Measurements from ENCODE around the gene MRPL37.
"Not testable (repeated sequence)": the region's sequence is repeated elsewhere in the genome, so short reads cannot be mapped to it uniquely, and the experiment has no call there.

Gene MRPL37

DNA sequence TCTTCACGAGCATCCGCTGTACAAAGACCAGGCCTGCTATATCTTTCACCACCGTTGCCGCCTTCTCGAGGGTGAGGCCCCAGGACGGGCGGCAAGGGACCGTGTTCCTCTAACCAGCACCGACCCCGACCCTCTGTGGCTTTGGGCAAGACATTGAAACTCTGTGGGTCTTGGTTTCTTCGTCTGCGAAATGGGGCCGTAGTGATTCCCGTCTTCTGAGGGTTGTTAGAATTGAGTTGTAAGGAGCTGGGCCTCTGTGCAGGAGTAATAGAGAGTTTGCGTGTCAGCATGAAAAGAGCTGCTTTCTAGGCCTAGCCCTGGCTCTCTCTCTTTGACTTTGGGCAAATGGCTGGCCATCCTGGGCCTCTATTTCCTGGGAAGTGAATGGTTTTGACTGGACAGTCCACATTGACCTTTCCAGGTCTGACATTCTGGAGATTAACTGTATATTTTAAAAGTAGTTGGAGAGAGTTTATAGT, 591 bp downstream of the MRPL37 start:
- peaks cover 6% of the 10 kb centered on the region; the same call in 1 of the 2 replicates for H3K4me1 ChIP-seq (ENCODE audit: insufficient read depth, low read length)
- peak overlapping the region; percentile 5 for H3K27ac ChIP-seq (ENCODE audit: low read length)
- H3K9ac ChIP-seq (ENCODE audit: low read depth, low read length) = peak overlapping the region; percentile 87
- peaks cover 26% of the 10 kb centered on the region for H3K36me3 ChIP-seq (ENCODE audit: insufficient read depth, low read depth, low read length)
- H3K9me3 ChIP-seq (ENCODE audit: insufficient read depth, low read depth, low read length) = no peaks in the 10 kb centered on the region
- H3K4me3 ChIP-seq (ENCODE audit: low read length) = peak overlapping the region; percentile 95
- H3K27me3 ChIP-seq (ENCODE audit: insufficient read depth, low read length) = no peaks in the 10 kb centered on the region

DNA sequence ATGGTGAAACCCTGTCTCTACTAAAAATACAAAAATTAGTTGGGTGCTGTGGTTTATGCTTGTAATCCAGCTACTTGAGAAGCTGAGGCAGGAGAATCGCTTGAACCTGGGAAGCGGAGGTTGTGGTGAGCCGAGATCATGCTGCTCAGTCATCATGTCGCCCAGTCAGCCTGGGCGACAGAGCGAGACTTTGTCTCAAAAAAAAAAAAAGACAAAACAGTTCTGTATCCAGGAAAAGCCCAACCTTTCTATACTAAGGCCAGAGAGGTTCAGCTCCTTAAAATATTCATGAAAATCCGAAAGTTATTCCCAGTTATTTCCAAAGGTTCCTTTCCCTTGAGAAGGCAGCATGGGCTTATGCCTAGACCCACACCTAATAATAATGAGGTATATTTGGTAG, 4.2 kb downstream of the MRPL37 start:
- Histone ChIP-seq H3K27me3 (ENCODE audit: insufficient read depth, low read length) (no peaks in the 10 kb centered on the region), H3K27ac (ENCODE audit: low read length) (no peak overlapping the region), H3K9ac (ENCODE audit: low read depth, low read length) (no peak overlapping the region), H3K4me3 (ENCODE audit: low read length) (no peak overlapping the region), H3K36me3 (ENCODE audit: insufficient read depth, low read depth, low read length) (peaks cover 57% of the 10 kb centered on the region), H3K4me1 (ENCODE audit: insufficient read depth, low read length) (peaks cover 6% of the 10 kb centered on the region; the same call in 1 of the 2 replicates), H3K9me3 (ENCODE audit: insufficient read depth, low read depth, low read length) (no peaks in the 10 kb centered on the region)

DNA sequence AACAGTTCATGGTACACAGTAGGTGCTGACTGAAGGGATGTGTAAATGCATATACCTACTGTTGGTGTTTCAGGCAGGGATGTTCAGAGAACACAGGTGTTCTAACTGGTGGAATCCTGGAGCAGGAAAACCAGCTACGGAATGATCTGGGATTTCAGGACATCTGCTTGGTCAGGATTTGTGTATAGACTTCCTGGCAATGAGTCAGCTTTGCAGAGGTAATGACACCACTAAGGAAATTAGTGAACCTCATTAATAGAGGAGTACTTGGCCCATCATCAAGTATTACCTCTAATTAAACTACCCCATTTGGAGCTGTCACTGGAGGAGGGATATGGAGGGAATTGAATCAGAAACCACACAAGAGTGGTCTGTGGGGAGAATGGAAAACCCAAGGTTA, 7.3 kb downstream of the MRPL37 start:
- Histone ChIP-seq H3K4me1 (ENCODE audit: insufficient read depth, low read length) (no peaks in the 10 kb centered on the region), H3K27me3 (ENCODE audit: insufficient read depth, low read length) (no peaks in the 10 kb centered on the region), H3K27ac (ENCODE audit: low read length) (no peak overlapping the region), H3K36me3 (ENCODE audit: insufficient read depth, low read depth, low read length) (peaks cover 82% of the 10 kb centered on the region), H3K9me3 (ENCODE audit: insufficient read depth, low read depth, low read length) (no peaks in the 10 kb centered on the region), H3K9ac (ENCODE audit: low read depth, low read length) (no peak overlapping the region), H3K4me3 (ENCODE audit: low read length) (no peak overlapping the region)

DNA sequence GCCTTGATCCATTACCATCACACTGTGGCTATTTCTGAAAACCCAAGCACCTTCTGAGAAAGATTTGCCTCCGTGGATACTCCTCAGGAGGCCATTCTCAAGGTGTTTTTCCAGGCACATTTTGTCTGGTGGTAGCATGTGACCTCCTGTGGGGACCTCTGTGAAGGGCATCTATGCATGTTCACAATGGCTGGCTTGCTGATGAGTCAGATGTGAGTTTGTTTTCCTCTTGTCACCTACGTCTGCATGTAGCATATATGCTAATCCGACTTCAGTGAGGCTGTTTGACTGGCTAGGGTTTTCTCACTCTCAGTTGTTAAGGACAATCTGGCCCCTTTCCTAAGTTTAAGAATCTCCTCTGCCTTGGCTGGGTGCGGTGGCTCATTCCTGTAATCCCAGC, 7.9 kb downstream of the MRPL37 start:
- H3K36me3 ChIP-seq (ENCODE audit: insufficient read depth, low read depth, low read length) = peaks cover 82% of the 10 kb centered on the region
- H3K9me3 ChIP-seq (ENCODE audit: insufficient read depth, low read depth, low read length); H3K27ac ChIP-seq (ENCODE audit: low read length); H3K9ac ChIP-seq (ENCODE audit: low read depth, low read length); H3K27me3 ChIP-seq (ENCODE audit: insufficient read depth, low read length); H3K4me1 ChIP-seq (ENCODE audit: insufficient read depth, low read length); H3K4me3 ChIP-seq (ENCODE audit: low read length): not testable (repeated sequence)

DNA sequence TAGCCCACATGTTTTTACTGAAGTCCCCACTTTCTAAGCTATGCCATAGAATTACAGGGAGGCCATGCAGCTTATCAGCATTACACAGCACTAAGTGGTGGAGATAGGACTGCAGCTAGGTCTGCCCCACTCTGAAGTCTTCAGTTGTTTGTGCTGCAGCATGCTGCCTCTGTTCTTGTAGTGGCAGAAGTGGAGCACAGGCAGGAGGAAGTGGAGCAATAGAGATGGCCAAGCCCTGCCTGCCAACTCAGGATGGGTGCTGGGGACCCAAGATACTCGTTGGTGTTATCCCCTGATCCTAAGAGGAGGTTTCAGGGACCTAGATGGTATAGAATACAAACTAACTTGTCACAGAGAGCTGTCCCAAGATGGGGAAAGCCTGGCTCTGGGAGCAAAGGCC, 12.9 kb downstream of the MRPL37 start:
- no peak overlapping the region for H3K9ac ChIP-seq (ENCODE audit: low read depth, low read length)
- H3K27me3 ChIP-seq (ENCODE audit: insufficient read depth, low read length) = no peaks in the 10 kb centered on the region

DNA sequence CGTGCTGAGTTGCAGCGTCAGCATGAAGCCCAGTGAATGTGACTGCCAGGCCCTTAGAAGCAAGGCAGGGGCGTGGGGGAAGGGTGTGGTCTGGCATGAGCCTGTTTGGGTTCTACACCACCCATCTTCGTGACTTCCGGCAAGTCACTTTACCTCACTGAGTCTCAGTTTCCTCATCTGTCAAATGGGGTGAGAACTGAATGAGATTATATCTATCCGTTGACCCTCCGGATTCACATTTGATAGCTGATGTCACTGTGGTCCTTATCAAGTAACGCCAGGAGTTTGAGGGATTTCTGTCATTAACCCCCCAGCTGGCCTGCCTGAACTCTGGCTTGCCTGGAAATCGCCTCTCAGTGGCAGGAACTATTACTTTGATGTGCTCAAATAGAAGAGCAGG, 15.6 kb downstream of the MRPL37 start:
- Histone ChIP-seq H3K9ac (ENCODE audit: low read depth, low read length) (no peak overlapping the region), H3K36me3 (ENCODE audit: insufficient read depth, low read depth, low read length) (peaks cover 97% of the 10 kb centered on the region), H3K9me3 (ENCODE audit: insufficient read depth, low read depth, low read length) (no peaks in the 10 kb centered on the region), H3K4me3 (ENCODE audit: low read length) (no peak overlapping the region), H3K27me3 (ENCODE audit: insufficient read depth, low read length) (no peaks in the 10 kb centered on the region), H3K27ac (ENCODE audit: low read length) (no peak overlapping the region), H3K4me1 (ENCODE audit: insufficient read depth, low read length) (no peaks in the 10 kb centered on the region)

More for the DNA sequence above, 12.9 kb downstream of the MRPL37 start:
- no peaks in the 10 kb centered on the region for H3K4me1 ChIP-seq (ENCODE audit: insufficient read depth, low read length)
- H3K4me3 ChIP-seq (ENCODE audit: low read length) = no peak overlapping the region
- H3K9me3 ChIP-seq (ENCODE audit: insufficient read depth, low read depth, low read length) = no peaks in the 10 kb centered on the region
- H3K27ac ChIP-seq (ENCODE audit: low read length) = no peak overlapping the region
- peaks cover 95% of the 10 kb centered on the region for H3K36me3 ChIP-seq (ENCODE audit: insufficient read depth, low read depth, low read length)

DNA sequence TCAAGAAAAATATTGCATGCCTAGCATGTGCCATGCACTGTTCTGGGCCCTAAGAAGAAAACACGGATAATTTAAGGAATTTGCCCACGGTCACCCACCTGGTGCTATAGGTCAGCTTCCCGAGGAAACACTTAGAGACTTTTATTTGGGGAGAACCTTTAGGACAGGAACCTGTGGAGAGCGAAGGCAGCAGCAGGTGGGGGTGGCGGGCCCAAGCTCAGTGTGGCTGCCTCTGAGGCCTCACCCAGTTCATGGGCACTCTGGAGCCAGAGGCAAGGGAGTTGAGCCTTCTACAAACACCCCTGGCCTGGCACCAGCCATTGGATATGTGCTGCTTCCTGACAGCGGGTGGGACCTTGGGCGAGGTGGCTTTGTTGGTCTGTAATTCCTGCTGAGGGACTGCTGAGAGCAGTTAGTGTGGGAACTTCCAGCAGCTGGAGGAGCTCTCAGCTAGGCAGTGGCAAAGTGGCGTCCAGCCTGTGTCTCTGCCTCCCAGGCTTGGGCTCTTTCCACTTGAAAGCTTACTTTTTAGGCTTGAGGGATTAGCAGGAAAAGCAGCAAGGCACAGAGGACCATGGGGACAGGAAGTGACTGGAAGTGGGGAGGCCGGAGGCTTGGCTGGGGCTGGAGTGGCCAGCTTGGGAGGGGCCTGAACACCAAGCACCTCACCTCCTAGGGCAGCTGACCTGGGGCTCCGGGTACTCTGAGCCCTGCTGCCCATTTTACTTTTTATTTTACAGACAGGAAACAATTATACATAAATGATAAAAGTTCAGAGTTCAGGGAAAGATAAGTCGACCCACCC, 19.1 kb downstream of the MRPL37 start:
- peaks cover 61% of the 10 kb centered on the region for H3K36me3 ChIP-seq (ENCODE audit: insufficient read depth, low read depth, low read length)
- 0 out of 2 replicates have a peak, but pooled peaks cover 4% of the 10 kb centered on the region for H3K4me1 ChIP-seq (ENCODE audit: insufficient read depth, low read length)
- no peak overlapping the region for H3K9ac ChIP-seq (ENCODE audit: low read depth, low read length)
- H3K9me3 ChIP-seq (ENCODE audit: insufficient read depth, low read depth, low read length) = no peaks in the 10 kb centered on the region
- no peak overlapping the region for H3K4me3 ChIP-seq (ENCODE audit: low read length)
- no peak overlapping the region for H3K27ac ChIP-seq (ENCODE audit: low read length)
- no peaks in the 10 kb centered on the region for H3K27me3 ChIP-seq (ENCODE audit: insufficient read depth, low read length)

DNA sequence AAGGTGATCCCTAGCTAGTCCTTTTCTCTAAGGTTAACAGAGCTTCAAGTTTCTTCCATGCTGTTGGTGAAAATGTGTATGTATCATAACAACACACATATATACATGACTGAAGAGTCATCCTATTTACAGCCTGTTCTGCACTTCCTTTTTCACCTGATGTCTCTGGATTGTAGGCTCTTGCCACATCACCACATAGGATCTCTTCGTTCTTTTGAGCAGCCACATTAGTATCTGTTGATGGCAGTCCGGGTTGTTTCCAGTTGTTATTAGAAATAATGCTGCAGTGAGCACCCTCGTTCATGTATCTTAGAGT, 19.7 kb downstream of the MRPL37 start:
- no peak overlapping the region for H3K4me3 ChIP-seq (ENCODE audit: low read length)
- H3K27me3 ChIP-seq (ENCODE audit: insufficient read depth, low read length) = no peaks in the 10 kb centered on the region
- H3K4me1 ChIP-seq (ENCODE audit: insufficient read depth, low read length) = 0 out of 2 replicates have a peak, but pooled peaks cover 4% of the 10 kb centered on the region
- H3K9ac ChIP-seq (ENCODE audit: low read depth, low read length) = no peak overlapping the region
- H3K27ac ChIP-seq (ENCODE audit: low read length) = no peak overlapping the region
- no peaks in the 10 kb centered on the region for H3K9me3 ChIP-seq (ENCODE audit: insufficient read depth, low read depth, low read length)
- peaks cover 56% of the 10 kb centered on the region for H3K36me3 ChIP-seq (ENCODE audit: insufficient read depth, low read depth, low read length)

DNA sequence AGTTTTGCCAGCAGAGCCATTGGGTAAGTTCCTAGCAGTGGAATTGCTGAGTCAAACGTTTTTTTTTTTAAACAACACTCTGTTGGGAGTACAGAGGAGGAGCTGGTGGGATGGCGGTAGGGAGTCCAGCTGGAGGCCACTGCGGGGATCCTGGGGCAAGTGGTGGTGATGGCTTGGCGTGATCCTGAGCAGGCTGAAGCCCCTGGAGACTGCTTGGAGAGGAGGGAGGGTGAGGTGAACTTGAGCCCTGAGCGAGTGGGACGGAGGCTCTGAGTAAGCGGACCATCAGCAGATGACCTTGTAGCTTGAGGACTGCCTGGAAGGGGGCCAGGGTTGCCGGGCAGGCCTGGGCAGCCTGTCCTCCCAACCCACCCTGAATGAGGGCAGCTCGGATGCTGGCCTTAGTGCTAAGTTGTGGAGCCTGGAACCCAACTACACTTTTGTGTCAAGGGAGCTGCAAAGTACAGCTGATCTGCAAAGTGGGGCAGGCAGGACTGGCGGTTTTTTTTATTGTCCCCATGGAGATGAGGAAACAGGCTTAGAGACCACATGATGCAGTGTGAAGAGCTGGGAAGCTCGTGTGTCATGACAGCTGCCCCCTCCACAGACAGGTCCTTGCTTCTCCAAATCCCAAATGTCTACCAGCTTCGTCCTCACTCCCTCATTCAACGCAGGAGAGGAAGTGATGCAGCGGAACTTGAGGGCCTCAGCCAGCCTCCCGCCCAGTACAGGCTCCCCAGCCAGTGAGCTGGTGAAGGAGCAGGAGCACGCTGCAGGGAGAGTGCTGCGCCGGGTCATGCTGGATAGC, 20.2 kb downstream of the MRPL37 start:
- no peak overlapping the region for H3K27ac ChIP-seq (ENCODE audit: low read length)
- 0 out of 2 replicates have a peak, but pooled peaks cover 4% of the 10 kb centered on the region for H3K4me1 ChIP-seq (ENCODE audit: insufficient read depth, low read length)
- H3K9ac ChIP-seq (ENCODE audit: low read depth, low read length) = no peak overlapping the region
- no peak overlapping the region for H3K4me3 ChIP-seq (ENCODE audit: low read length)
- no peaks in the 10 kb centered on the region for H3K9me3 ChIP-seq (ENCODE audit: insufficient read depth, low read depth, low read length)
- no peaks in the 10 kb centered on the region for H3K27me3 ChIP-seq (ENCODE audit: insufficient read depth, low read length)
- H3K36me3 ChIP-seq (ENCODE audit: insufficient read depth, low read depth, low read length) = peaks cover 51% of the 10 kb centered on the region

DNA sequence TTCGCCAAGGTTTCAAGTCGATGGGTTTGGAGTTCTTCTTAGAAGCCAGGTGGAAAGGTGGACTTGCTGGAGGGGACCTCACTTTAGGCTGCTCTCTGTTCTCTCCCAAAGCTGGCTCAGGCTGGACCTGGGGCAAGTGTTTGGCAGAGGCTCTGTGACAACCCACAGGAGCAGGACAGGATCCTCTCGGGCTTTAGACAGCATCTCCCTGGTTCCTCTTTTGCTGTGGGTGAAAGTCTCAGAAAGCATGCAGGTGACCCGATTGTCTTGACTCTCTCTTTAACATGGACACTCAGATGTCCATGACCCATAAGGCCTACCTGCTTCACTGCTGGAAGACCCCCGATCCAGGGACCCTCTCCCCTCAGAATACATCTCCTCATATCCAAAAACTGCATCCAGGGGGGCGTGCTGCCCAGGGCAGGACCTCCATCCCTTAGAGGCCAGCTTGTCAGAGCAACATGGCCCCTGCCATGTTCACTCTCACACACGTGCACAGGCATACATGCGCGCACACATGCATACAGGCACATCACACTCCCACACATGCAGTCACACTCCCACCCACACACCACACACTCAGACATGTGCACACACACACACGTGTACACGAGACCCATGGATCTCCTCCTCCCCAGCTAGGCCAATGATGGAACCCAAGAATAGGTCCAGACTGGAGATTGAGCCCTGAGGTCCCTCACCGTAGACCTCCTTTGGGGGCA, 21.3 kb downstream of the MRPL37 start:
- no peak overlapping the region for H3K4me3 ChIP-seq (ENCODE audit: low read length)
- no peak overlapping the region for H3K27ac ChIP-seq (ENCODE audit: low read length)
- H3K4me1 ChIP-seq (ENCODE audit: insufficient read depth, low read length) = 0 out of 2 replicates have a peak, but pooled peaks cover 4% of the 10 kb centered on the region
- H3K9me3 ChIP-seq (ENCODE audit: insufficient read depth, low read depth, low read length) = no peaks in the 10 kb centered on the region
- no peaks in the 10 kb centered on the region for H3K27me3 ChIP-seq (ENCODE audit: insufficient read depth, low read length)
- H3K36me3 ChIP-seq (ENCODE audit: insufficient read depth, low read depth, low read length) = peaks cover 46% of the 10 kb centered on the region
- no peak overlapping the region for H3K9ac ChIP-seq (ENCODE audit: low read depth, low read length)

DNA sequence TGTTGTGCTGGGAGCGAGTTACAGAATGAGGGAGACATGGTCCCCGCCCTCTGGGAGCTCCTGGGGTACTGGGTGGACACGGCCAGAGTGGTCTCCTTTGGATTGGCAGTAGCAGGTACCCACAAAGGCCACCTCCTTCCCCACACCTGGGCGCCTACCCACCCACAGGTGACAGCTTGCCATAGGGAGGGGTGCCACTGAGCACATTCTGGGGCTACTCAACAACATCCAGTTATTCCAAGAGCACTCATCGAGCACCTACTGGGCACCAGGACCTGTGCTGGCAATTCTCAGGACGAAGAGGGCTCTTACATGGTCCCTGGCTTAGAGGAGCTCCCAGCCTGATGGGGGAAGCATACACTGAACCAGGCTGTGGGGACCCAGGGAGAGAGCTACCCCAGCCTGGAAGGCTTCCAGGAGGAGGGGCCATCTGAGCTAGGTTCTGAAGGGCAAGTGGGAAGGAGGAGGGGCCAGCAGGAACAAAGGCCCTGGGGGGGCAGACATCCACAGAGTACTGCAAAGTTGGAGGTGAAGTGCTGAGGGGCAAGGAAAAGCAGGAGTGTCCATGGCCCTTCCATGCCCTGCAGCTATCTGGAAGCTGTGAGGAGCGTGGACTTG, 22.0 kb downstream of the MRPL37 start:
- no peak overlapping the region for H3K27ac ChIP-seq (ENCODE audit: low read length)
- H3K9ac ChIP-seq (ENCODE audit: low read depth, low read length) = no peak overlapping the region
- H3K27me3 ChIP-seq (ENCODE audit: insufficient read depth, low read length) = no peaks in the 10 kb centered on the region
- no peak overlapping the region for H3K4me3 ChIP-seq (ENCODE audit: low read length)
- peaks cover 42% of the 10 kb centered on the region for H3K36me3 ChIP-seq (ENCODE audit: insufficient read depth, low read depth, low read length)
- 0 out of 2 replicates have a peak, but pooled peaks cover 4% of the 10 kb centered on the region for H3K4me1 ChIP-seq (ENCODE audit: insufficient read depth, low read length)
- no peaks in the 10 kb centered on the region for H3K9me3 ChIP-seq (ENCODE audit: insufficient read depth, low read depth, low read length)
